GM12875 (cell line): ENCODE results near the gene ADGRA1.
"Not testable (repeated sequence)": the region's sequence is repeated elsewhere in the genome, so short reads cannot be mapped to it uniquely, and the experiment has no call there.

Experiments
- H3K4me3 ChIP-seq: one replicate; pipeline ENCODE4 v1.5.1; 2011; ENCODE audit warnings: low read depth, low read length, control low read depth
- CTCF ChIP-seq: IDR thresholded peaks from 2 replicates; pipeline ENCODE4 v1.5.1; 2011; ENCODE audit warnings: low read depth, mild to moderate bottlenecking, control low read depth, inconsistent platforms, low read length, moderate library complexity, borderline replicate concordance; ENCODE audit not compliant: insufficient read depth

Gene ADGRA1

DNA sequence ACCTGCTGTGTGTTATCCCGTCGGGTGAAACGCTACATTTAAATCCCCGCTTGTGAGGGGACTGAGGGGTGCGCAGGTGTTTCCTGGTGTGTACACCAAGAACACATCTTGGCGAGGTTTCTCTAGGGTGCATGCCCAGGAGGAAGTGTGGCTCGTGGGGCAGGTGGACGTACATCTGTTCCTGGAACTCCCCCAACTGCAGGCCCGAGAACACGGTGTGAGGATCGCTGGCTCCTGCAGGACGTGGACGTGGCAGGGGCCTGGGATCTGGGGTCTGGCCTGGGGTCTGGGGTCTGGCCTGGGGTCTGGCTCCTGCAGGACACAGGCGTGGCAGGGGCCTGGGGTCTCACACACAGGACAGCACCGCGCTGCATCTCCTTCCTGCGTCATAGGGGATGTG, 82.4 kb downstream of the ADGRA1 start:
- no peak overlapping the region for H3K4me3 ChIP-seq
- TF ChIP-seq CTCF: no peak

DNA sequence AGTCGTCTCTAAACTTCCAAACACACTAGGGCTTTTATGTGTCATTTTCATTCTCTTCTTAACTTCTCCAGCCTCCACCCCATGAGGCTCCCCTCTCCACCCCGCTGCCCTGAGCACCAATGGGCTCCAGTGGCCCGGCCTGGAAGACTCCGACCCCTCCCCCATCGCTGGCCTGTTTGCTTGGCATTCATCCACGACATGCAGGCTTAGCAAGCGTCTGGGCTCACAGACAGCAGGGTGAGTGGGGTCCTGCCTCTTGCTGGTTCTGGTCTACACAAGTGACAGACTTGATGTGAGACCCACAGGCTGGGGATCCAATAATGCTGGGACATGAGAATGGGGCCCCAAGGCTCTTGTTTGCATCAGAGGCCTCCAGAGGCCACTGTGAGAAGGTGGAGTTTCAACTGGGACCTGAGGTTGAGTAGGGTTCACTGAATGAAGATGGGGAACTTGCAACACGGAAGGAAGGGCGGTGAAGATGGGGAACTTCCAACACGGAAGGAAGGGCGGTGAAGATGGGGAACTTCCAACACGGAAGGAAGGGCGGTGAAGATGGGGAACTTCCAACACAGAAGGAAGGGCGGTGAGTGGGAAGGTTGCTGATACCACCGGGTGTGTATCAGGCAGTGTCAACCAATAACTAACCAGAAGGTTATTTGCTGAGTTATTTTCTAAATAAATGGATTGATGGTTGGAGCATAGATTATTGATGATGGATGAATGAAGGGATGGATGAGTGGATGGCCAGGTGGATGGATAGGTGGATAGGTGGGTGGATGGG, 86.3 kb downstream of the ADGRA1 start:
- H3K4me3 ChIP-seq: no peak overlapping the region
- no peak for TF ChIP-seq CTCF

- no peak for TF ChIP-seq CTCF
- H3K4me3 ChIP-seq: no peak overlapping the region
These were observed 87.1 kb downstream of the ADGRA1 start for GRCh38 chr10:133174689-133175263.

DNA sequence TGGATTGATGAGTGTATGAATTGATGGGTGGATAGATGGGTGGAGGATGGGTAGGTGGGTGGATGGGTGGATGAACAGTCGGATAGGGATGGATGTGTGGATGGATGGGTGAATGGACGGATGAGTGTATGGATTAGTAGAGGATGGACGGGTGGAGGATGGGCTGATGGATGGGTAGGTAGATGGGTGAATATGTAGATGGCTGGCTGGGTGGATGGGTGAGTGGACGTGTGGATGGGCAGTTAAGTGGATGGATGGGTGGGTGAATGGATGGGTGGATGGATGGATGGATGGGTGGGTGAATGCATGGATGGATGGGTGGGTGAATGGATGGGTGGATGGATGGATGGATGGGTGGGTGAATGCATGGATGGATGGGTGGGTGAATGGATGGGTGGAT, 87.9 kb downstream of the ADGRA1 start:
- not testable (repeated sequence) for H3K4me3 ChIP-seq

- TF ChIP-seq CTCF: no peak
These were observed 88.8 kb downstream of the ADGRA1 start for GRCh38 chr10:133176546-133176945.

DNA sequence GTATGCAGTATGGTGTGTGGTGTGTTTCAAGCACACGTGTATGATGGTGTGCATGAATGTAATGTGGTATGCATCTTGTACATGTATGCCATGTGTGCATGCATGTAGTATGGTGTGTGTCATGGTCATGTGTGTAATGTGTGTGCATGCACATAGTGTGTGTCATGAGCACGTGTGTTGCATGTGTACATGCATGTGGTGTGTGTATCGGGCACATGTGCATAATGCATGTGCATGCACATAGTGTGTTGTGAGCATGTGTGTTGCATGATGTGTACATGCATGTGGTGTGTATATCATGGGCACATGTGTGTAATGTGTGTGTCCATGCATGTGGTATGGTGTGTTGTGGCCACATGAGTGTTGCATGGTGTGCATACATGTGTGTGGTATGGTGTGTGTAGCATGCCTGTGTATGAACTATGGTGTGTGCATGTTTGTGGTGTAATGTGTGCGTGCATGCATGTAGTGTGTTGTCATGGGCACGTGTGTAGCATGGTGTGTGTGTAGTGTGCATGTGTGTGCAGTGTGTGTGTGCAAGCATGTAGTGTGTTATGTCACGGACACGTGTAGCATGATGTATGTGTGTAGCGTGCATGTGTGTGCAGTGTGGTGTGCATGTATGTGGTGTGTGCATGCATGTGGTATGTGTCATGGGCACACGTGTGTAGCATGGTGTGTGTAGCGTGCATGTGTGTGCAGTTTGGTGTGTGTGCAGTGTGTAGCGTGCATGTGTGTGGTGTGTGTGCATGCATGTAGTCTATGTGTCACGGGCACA, 89.8 kb downstream of the ADGRA1 start:
- no peak for TF ChIP-seq CTCF
- H3K4me3 ChIP-seq: no peak overlapping the region

More at GRCh38 chr10:133176546-133176945, 88.8 kb downstream of the ADGRA1 start:
- H3K4me3 ChIP-seq: no peak overlapping the region

GRCh38 chr10:133178357-133179127, 90.8 kb downstream of the ADGRA1 start:
- TF ChIP-seq CTCF: no peak

More at GRCh38 chr10:133178357-133179127, 90.8 kb downstream of the ADGRA1 start:
- no peak overlapping the region for H3K4me3 ChIP-seq
